Ureter (tissue), 1 donor: ENCODE data around the gene POLR3A. TPM values are rescaled to one million over a fixed set of nuclear protein-coding genes. Genes with fewer than 3 reads are reported as not detected.
A peak's percentile ranks its signal among the peaks of the same experiment; 100 is the strongest.
"Not testable (repeated sequence)": the region's sequence is repeated elsewhere in the genome, so short reads cannot be mapped to it uniquely, and the experiment has no call there.

Source experiments
- DNase-seq: peaks from one replicate; pipeline ENCODE4 v3.0.0-alpha.2; 2020; ENCODE audit warnings: low spot score
- total RNA-seq: library from RNA; stranded (reverse); gene quantifications from one replicate; pipeline ENCODE4 v1.2.4, GENCODE V29; 2023
- donor health status: DM: yes; HTN: yes; CAD: no.

POLR3A gene
- total RNA-seq, result 20.6 TPM

DNA sequence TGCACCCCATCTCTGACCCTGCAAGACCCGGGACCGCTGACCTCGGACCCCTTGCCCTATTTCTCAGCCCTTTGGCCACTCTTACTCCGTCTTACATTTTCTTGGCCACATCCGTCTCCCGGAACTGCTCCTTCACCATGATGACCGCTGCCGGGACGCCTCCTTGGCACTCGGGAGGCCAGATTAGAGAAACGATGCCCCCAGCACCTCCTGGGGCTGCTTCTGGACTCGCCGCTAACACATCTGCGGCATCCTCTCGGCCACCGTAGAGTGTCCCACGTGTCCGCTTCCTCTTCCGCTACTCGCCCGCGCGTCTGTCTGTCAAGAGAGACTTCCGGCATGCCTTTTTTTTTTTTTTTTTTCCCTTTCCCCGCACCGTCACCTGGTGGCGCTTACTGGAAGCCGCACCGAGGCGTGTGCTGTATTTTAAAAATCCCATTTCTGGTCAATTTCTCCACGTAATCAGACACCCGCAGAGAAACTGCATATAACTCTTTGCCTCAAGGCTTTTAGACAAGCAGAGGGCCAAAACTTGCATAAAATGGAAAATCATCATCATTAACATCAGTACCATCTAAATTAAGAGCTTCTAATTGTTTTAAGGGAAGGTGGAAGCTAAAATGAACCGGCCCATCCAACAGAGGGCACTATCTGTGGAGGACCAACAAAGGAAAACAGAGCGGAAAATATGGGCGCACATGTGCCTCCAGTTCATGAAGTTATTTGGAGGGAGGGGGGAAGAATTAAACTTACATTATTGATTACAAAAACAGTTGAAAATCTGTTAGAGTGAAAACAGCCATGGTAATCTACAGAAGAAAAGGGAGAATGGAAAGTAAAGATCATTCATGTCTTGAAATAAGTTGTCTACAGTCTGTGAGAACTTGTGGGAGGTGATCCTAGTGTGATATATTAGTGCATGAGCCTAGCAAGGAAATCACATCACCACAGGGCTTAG lies at the start of gene POLR3A:
Gene POLR3A, minus strand, starts transcription at position 247 of the 958 bp plus-strand sequence. Its CDS starts 108 bp downstream, at position 139.
- DNase-seq, result peak; percentile 95

DNA sequence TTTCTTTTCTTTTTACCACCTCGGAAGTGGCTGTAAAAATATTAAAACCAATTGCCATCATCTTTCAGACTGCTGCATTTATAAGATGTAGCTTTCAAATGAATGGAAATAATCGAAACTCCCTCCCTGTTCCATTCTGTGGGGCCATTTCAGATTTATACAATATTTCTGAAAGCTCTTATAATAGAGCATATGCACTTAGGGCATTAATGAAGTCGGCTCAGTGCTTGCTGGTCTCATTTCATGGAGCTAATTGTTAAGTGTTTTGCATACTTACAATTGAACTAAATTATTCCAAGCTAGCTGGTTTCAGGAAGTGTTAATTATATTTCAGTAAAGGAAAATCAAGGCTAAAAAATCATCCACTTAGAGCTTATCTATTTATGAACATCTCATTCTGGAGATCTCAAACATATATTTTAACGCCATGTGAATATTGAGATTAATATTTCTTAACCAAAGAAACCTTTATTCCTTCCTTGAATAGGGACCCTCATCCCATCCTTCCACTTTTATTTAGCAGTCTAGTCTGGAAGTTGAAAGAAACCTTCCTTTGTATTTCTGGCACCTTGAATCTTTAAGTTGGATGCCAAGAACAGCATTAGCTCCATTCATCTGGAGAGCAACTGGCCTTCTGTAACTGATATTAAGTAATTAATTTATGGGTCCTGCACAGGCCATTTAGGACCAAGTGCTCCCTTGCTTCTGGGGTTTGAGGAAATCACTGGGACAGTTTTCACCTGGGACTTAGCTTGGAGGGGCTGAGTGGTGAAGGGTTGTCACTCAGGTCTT lies 49.4 kb upstream of the POLR3A start:
- no peak for DNase-seq

DNA sequence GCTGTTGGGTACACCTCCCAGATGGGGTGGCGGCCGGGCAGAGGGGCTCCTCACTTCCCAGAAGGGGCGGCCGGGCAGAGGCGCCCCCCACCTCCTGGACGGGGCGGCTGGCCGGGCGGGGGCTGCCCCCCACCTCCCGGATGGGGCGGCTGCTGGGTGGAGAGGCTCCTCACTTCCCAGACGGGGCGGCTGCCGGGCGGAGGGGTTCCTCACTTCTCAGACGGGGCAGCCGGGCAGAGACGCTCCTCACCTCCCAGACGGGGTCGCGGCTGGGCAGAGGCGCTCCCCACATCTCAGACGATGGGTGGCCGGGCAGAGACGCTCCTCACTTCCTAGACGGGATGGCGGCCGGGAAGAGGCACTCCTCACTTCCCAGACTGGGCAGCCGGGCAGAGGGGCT lies 46.5 kb upstream of the POLR3A start:
- not testable (repeated sequence) for DNase-seq

DNA sequence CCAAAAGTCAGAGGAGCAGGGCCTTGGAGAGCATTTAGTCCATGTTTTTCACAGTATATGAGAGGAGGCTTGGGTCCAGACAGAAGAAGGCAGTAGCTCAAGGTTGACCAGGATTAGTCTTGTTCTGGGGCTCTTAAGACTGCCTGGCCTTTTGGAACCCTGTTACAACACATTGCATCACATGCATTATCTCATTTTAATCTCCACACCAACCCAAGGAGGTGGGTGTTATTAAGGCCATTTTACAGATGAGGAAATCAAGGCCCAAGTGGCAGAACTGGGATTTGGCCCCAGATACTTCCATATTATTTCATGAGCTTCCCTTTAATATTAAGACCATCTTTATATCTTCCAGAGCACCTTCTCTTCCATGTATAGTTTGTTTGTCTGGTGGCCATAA lies 43.2 kb upstream of the POLR3A start:
- no peak for DNase-seq

DNA sequence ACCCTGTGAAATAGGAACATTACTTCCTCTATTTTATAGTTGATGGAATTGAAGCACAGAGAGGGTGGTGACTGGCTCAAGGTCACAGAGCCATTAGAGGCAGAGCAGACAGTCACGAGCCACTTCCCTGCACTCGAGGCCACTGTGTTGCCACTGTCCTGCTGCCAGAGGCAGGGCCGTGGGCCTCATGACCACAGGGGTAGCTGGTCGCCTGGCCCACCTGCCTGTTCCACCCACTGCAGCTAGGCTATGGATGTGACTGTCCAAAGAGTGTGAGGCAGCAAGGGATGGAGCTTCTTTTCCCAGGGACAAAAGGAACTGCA lies 42.5 kb upstream of the POLR3A start:
- DNase-seq, result no peak

DNA sequence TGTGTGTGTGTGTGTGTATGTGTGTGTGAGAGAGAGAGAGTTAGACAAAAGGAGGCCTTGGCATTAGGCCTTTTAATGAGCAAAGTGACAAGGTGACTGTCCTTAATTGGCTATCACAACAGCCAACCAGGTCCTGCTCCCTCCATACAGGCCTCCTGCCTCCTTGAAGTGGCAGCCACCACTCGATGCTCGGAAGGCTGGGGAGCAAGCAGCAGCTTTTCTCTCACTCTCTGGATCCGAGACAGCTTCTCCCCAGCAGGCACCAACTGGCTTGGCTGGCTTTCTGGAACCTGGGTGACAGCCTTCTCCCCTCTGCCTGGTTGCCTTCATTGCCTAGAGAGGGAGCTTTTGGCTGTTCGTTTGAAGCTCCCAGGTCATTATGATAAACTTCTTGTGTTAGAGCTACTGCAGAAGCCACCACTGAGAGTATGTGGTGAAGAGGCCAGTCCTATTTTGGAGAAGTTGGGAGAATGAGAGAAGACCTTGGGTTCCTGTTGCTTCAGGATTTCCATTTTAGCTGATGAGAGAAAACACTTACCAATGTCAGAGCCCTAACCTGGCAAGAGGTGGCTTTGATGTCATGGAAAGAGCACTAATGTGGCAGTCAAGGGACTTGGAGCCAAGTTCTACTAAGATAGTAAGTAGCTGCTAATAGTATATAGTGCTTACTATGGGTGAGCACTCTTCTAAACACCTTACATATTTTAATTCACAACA lies 42.0 kb upstream of the POLR3A start:
- no peak for DNase-seq

DNA sequence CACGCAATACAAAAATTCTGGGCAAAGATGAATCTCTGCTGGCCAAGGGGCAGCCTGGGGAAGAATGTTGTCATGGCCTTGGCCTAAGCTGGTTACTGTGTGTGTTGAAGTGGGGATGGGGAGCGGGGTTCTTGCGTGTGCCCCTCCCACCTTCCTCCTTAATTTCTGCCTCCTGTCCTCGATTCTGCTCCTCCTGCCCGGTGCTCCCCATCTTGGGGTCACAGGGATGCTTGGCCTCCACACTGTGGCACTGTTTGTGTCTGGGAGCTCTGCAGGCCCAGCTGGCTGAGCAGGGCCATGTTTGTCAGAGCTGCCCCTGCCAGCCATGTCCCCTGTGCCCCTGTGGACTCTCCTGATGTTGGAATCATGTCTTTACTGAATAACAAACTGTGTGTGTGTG lies 41.4 kb upstream of the POLR3A start:
- no peak for DNase-seq

DNA sequence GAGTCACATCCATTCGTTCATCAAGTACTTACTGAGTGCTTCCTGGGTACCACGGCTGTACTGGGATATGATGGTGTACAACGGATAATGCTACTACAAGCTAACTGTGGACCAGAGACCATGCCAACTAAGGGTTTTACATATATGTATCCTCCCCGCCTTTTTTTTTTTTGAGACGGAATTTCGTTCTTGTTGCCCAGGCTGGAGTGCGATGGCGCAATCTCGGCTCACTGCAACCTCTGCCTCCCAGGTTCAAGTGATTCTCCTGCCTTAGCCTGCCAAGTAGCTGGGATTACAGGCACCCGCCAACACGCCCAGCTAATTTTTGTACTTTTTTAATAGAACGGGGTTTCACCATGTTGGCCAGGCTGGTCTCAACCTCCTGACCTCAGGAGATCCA lies 40.7 kb upstream of the POLR3A start:
- DNase-seq, result not testable (repeated sequence)

DNA sequence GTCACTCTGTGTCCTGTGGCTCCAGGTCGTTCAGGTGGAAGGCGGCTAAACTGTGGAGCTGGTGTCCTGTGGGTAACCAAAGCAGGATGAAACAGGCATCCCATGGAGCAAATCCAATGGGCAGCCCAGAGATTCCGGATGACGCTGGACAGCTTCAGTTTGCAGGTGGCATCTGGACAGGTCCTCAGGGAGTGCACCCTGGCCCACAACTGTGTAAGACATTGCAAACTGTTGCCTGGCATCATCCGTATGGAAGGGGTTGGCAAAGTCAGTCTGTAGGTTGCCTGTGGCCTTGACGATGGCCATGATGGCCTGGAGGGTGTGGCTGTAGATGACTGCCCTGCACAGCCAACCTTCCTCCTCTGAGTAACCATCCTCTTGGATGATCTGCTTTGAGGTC lies 39.8 kb upstream of the POLR3A start:
- DNase-seq, result no peak

DNA sequence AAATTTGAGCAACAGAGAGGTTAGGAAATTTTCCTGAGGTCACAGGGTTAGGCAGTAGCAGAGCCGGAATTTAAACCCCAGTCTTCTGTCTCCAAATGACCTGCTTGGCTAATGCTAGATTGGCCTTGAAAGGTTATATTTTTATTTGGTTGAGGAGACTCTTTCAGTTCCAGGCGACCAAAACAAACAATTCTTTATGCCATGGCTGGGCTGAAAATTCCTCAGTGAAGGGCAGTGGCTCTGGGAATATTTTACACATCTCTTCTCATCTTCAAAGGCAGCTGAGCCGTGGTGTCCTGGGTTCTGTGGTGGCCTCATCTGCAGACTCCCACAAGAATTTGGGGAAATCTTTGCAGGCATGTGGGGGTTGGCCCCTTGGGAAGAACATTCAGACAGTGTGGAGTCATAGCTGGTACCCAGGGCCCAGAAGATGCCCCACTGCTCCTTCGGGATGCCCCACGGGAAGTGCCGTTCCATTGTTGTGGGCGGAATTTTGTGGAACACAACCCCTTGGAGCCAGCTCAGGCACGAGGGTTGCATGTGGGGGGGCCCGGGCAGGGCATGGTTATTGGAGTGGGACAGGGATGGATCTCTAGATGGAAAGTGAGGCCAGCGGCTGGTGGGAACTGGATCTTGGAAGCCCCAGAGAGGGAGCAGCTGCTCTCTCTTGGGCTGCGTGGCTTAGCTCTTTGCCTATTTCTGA lies 37.6 kb upstream of the POLR3A start:
- DNase-seq, result no peak

DNA sequence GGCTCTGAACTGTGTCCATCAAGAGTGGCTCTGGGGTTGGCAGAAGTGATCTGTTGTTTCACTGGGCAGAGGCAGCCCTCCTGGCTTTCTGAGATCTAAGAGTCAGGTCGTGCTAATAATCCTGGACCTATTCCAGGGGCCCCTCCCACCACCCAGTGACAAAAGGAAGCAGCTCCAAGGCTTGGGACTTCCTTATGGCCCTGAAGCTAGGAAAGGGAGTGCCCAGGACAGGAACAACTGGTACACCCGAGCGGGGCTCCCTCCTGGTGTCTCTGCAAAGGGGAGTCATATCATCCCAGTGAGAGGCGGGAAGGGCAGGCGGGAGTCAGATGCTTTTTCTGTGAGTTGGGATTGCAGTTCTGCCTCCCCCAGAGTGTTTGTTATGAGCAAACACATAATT lies 36.7 kb upstream of the POLR3A start:
- DNase-seq, result peak; percentile 49

DNA sequence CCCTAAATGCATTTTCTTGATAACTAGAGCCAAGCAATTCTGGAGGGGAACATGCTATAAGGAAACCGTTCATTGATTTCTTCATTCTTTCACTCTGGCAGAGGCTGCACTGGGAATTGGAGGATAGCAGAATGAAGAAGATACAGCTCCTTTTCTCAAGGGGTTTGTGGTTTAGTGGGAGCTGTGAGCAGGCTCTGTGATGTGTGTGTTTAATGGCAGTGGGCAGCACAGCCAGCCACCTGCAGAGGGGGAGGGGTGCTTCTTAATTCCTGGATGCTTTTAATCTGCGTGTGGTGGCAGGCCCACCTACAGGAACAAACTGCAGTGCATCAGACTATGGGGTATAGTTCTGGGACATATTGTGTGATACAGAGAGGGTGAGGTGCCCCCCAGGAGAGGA lies 36.3 kb upstream of the POLR3A start:
- no peak for DNase-seq

DNA sequence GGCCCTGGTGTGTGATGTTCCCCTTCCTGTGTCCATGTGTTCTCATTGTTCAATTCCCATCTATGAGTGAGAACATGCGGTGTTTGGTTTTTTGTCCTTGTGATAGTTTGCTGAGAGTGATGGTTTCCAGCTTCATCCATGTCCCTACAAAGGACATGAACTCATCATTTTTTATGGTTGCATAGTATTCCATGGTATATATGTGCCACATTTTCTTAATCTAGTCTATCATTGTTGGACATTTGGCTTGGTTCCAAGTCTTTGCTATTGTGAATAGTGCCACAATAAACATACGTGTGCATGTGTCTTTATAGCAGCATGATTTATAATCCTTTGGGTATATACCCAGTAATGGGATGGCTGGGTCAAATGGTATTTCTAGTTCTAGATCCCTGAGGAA lies 35.6 kb upstream of the POLR3A start:
- DNase-seq, result not testable (repeated sequence)

DNA sequence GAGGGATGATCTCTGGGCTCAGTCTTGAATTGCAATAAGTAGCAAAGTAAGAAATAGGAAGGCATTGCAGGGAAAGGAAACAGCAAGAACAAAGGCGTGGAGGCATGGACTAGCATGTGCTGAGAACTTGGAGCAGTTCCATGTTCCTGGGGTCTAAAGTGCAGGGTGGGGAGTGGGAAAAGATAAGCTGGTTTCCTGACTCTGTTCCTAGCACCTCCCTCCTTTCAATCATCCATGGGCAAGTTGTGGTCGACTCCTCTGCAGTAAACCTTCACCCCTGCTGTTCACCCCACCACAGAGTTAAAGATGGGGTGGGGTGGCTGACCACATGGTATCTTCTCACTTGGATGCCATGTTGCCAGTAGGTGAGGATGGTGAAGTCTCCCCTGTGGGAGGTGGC lies 33.9 kb upstream of the POLR3A start:
- no peak for DNase-seq

DNA sequence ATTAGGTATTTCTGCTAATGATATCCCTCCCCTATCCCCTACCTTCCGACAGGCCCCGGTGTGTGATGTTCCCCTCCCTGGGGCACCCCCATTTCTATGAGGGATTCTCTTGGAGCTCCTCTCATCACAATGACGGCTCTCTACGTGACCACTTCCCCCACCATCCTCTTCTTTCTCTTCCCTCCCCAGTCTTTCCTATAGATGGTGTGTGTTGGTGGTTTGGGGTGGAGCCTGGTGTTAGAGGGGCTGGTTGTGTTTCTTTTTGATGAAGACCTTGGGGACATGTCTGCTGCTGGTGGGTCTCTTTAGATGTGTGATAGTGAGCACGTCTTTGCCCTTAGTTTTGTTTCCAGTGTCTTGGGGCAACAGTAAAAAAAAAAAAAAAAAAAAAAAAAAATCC lies 33.0 kb upstream of the POLR3A start:
- no peak for DNase-seq

DNA sequence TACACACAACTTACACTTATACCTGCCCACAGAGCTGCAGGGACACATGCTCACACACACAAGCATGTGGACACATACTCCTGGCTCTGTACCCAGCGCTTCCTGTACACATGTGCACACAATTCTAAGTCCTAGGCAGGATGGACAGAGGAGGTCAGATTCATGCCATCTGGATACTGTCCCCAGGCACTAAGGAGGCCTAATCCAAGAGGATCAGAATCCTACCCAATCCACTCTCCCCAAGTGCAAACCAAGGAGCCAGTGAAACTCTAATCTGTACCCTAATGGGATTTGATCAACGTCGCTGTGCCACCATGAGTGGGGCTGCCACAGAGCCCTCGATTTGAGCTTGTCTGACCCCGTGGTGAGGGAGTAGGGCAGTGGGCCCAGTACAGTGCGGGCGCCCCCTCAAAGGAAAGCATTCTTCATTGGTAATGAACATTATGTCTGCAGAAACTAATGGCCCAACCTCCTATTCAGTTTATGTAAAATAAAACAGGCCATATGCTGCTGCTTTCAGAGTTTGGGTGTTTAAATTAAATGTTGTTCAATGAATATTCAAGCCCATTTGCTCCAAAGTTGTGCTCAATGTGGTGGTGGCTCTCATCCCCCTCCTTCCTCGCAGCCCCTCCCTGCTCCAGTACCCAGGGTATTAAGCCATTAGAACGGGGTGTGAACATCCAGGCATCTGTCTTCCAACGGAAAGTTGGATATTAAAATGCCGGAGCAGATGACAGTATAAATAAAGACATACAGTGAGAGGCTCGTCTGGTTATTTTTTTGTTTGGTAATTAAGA lies 30.8 kb upstream of the POLR3A start:
- DNase-seq, result no peak

DNA sequence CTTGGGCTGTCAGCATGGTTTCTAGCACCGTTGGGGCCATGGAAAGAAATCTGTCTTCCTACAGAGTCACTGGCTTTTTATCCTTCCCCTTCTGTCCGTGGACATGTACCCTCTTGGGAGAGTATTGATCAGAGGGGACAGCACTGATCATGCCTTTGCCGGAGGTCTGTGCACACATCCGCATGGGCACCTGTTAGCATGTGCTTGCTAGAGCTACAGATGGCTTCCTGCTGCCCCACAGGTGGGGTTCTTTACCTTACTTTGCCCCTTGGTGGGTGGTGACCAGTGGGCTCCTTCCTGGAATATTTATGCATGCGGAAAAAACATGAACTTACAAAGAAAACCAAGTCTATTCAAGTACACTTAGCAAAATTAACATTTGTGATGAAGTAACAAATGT lies 29.2 kb upstream of the POLR3A start:
- DNase-seq, result no peak

DNA sequence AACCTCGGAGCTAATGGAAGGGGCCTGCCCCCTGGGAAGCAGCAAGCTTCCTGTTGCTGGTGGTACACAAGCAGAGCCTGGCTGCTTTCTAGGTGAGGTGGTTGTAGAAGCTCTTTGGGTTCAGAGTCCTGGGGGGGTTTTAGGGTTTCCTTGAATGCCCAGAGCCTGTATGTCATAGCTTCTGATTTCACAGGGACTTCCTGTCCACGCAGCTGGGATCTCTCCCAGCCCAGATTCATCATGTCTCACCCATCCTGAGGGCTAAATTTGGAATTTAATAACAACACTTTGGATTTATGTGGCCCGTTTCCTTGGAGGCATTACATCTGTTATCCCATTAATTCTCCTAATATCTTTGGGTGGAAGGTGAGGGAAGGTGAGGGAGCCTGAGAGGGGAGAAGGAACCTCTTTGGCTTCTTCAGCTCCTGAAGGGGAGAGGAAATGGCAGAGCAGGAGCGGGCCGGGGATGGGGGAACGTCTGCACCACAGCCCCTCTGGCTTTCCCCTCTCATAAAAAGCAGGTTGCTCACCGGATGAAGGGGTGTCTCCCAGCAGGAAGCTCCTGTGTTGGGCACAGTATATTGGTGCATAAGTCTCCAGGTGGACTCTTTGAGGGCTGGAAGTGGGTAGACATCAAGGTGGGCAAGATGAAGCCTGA lies 24.0 kb upstream of the POLR3A start:
- DNase-seq, result no peak

DNA sequence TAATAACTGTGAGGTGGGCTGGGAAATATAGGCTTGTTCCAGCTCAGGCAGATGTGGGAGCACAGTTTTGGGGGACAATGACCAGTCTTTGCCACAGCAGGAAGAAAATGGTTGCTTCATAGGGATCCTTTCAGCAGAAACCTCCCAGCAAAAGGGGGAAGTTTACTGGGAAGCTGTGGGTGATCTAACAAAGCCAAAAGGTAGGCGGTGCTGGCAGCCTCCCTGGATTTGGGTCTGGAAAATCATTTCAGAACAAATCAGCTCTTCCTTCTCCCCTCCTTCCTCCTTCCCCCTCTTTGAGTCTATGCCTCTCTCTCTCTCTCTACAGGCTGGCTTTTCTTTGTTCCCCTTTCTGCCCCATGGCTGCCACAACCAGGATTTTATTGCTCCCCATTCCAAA lies 20.5 kb upstream of the POLR3A start:
- DNase-seq, result no peak

DNA sequence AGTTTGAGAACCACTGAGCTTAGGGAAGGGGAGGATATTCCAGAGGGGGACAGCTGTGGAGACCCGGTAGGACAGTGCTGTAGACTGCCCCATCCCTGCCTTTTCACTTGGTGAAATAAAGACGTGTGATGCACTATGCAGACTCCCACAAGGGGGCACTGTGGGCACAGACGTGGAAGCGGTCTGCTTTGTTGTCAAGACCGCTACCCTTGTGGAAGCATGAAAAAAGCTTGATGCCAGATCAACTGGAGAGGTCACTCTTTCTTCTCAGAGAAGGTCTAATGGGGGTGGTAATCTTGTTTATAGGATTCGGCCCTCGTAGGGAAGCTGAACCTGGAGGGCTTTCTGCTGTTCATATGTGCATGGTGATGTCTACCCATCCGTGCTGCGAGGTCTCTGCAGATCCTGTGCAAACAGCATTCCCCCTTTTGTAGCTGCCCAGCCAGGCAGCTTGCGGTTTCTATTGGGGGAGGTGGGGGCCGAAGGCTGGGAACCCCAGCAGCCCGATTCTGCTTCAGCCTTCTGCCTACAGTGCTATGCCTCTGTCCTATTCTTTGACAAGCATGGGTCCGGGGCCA lies 18.1 kb upstream of the POLR3A start:
- DNase-seq, result peak; percentile 92
